GM12878 (cell line): ENCODE measurements around the gene NDUFB11. TPM values are rescaled to one million over a fixed set of nuclear protein-coding genes. Genes with fewer than 3 reads are reported as not detected.
A peak's percentile ranks its signal among the peaks of the same experiment; 100 is the strongest.

Experiments
- ATAC-seq: fragments of 200-7000 bp; cut with Tn5 transposase; 3 replicates; pipeline ENCODE4 v1.9.1; 2020; ENCODE audit warnings: mild to moderate bottlenecking, moderate library complexity
- BruUV-seq: library from RNA; stranded (reverse); fragments of 400-500 nt; replicated peaks from 2 replicates; lab custom pipeline; 2021; lab: Mats Ljungman, UMichigan
- CTCF ChIA-PET: fragments of 300-600 bp; sonication (Branson Sonifier 250); formaldehyde crosslinking; extraction: SDS; loops from one replicate; lab custom pipeline; 2021; ENCODE audit warnings: inconsistent platforms; lab: Yijun Ruan, JAX
- POLR2A ChIA-PET: fragments of 350-600 bp; formaldehyde crosslinking; extraction: SDS; loops from one replicate; lab custom pipeline; 2021; ENCODE audit warnings: inconsistent platforms; lab: Charles Lee
- RAD21 ChIA-PET: fragments of 300-600 bp; sonication (Branson Sonifier 250); formaldehyde crosslinking; loops from one replicate; lab custom pipeline; 2023; ENCODE audit warnings: antibody characterized with exemption; ENCODE audit not compliant: unreplicated experiment; lab: Charles Lee
- SMC1A ChIA-PET: fragments of 300-600 bp; sonication (Branson Sonifier 250); formaldehyde crosslinking; loops from one replicate; lab custom pipeline; 2023; ENCODE audit not compliant: unreplicated experiment, uncharacterized antibody; lab: Charles Lee
- DNase-seq: peaks from one replicate; pipeline ENCODE4 v3.0.0-alpha.2; 2011; ENCODE audit warnings: low read depth, low spot score
- FAIRE-seq: peaks from 3 replicates; lab custom pipeline; 2011; peaks lifted over from hg19 to GRCh38; lab: Jason Lieb, UNC
- H2AFZ ChIP-seq: 2 replicates; pipeline ENCODE4 v1.6.0; 2011; ENCODE audit warnings: low read depth, low read length, control low read depth; ENCODE audit not compliant: control insufficient read depth
- H3K27ac ChIP-seq: 2 replicates; pipeline ENCODE4 v1.5.1; 2011; ENCODE audit warnings: control low read depth; ENCODE audit not compliant: control insufficient read depth, insufficient read depth
- H3K27me3 ChIP-seq, 2 experiments: replicated peaks in 1 of 2; 2 replicates each; pipeline versions ENCODE4 v1.6.0 to v1.6.1; 2011; ENCODE audit warnings: low read length in 1 of 2; ENCODE audit not compliant: control insufficient read depth in 2 of 2, insufficient read depth in 2 of 2
- H3K36me3 ChIP-seq, 2 experiments: 2 replicates each; pipeline ENCODE4 v1.5.1; 2011; ENCODE audit warnings: low read length in 1 of 2; ENCODE audit not compliant: control insufficient read depth in 2 of 2, insufficient read depth in 2 of 2
- H3K4me1 ChIP-seq: 2 replicates; pipeline ENCODE4 v1.6.1; 2011; ENCODE audit warnings: mild to moderate bottlenecking, low read length, moderate library complexity, mixed read lengths; ENCODE audit not compliant: control insufficient read depth, insufficient read depth
- H3K4me2 ChIP-seq: 2 replicates; pipeline ENCODE4 v1.6.0; 2011; ENCODE audit warnings: control low read depth; ENCODE audit not compliant: control insufficient read depth, insufficient read depth
- H3K4me3 ChIP-seq: fragments of 200-600 bp; sonication (generic); 2 replicates; pipeline ENCODE4 v1.5.1; 2016
- H3K79me2 ChIP-seq: 2 replicates; pipeline ENCODE4 v1.6.0; 2011; ENCODE audit warnings: low read length; ENCODE audit not compliant: control insufficient read depth, insufficient read depth
- H3K9ac ChIP-seq: 2 replicates; pipeline ENCODE4 v1.8.0; 2011; ENCODE audit warnings: low read length, control low read depth, mixed read lengths; ENCODE audit not compliant: control insufficient read depth, insufficient read depth
- H3K9me3 ChIP-seq: replicated peaks from 3 replicates; pipeline ENCODE4 v1.5.1; 2011; ENCODE audit warnings: mild to moderate bottlenecking, low read length; ENCODE audit not compliant: control insufficient read depth, insufficient read depth
- H4K20me1 ChIP-seq: 2 replicates; pipeline ENCODE4 v1.6.0; 2011; ENCODE audit not compliant: control insufficient read depth, insufficient read depth
- CREB1 ChIP-seq: IDR thresholded peaks from 2 replicates; pipeline ENCODE4 v1.6.1; 2012; ENCODE audit warnings: low read depth, mild to moderate bottlenecking, inconsistent platforms
- IRF3 ChIP-seq: fragments of 450-650 bp; IDR thresholded peaks from 2 replicates; pipeline ENCODE4 v1.6.1; 2014; ENCODE audit warnings: mild to moderate bottlenecking
- NRF1 ChIP-seq: conservative IDR thresholded peaks from 2 replicates; pipeline ENCODE4 v1.6.1; 2011; ENCODE audit warnings: mild to moderate bottlenecking, low read depth, low read length, improper control_type of control experiment
- POLR2A ChIP-seq: IDR thresholded peaks from 2 replicates; pipeline ENCODE4 v1.6.1; 2011; ENCODE audit warnings: low read depth, mild to moderate bottlenecking, low read length
- RB1 ChIP-seq: fragments of 450-650 bp; formaldehyde crosslinking; IDR thresholded peaks from 2 replicates; pipeline ENCODE4 v1.6.1; 2017; ENCODE audit warnings: mild to moderate bottlenecking, borderline replicate concordance
- STAT1 ChIP-seq: fragments of 450-650 bp; conservative IDR thresholded peaks from 2 replicates; pipeline ENCODE4 v1.6.1; 2014; ENCODE audit warnings: antibody characterized with exemption, mild to moderate bottlenecking
- TCF12 ChIP-seq: IDR thresholded peaks from 2 replicates; pipeline ENCODE4 v1.6.1; 2011; ENCODE audit warnings: low read depth, mild to moderate bottlenecking, low read length
- TCF3 ChIP-seq: IDR thresholded peaks from 2 replicates; pipeline ENCODE4 v1.6.1; 2012; ENCODE audit warnings: low read depth, mild to moderate bottlenecking, low read length, borderline replicate concordance; ENCODE audit not compliant: insufficient read depth
- ZBTB40 ChIP-seq: fragments of 450-650 bp; IDR thresholded peaks from 2 replicates; pipeline ENCODE4 v1.6.1; 2016; ENCODE audit warnings: mild to moderate bottlenecking, moderate library complexity, borderline replicate concordance
- WGBS: methylation state at CpG from one replicate; pipeline ENCODE4 v1.1.6; 2016; ENCODE audit warnings: low lambda C conversion rate; ENCODE audit not compliant: insufficient replicate concordance, insufficient coverage; ENCODE audit errors: missing lambda C conversion rate; 5-methylcytosine and 5-hydroxymethylcytosine counted together
- in situ Hi-C: fragments of 300-500 bp; cut with MboI; formaldehyde crosslinking; loops from 9 replicates; pipeline ENCODE4 v1.14.3; 2018; ENCODE audit warnings: mixed read lengths
- intact Hi-C: fragments of 100-400 bp; cut with micrococcal nuclease; formaldehyde crosslinking; loops from one replicate; pipeline ENCODE4 v1.14.2; 2022; ENCODE audit not compliant: unreplicated experiment
- polyA plus RNA-seq, 11 experiments: library from polyadenylated mRNA; depleted of rRNA in 4 of 11; unstranded in 6 of 11; stranded (reverse) in 5 of 11; fragments of >200 nt; fragmentation: Nextera tagmentation in 4 of 11; fragmentation: Illumina TruSeq in 1 of 11; extraction: Ambion mirVana in 4 of 11; extraction: Trizol in 1 of 11; gene quantifications; 1 replicate in 1 of 11; 2 replicates in 10 of 11; pipeline versions ENCODE4 v1.2.1 to v1.2.3, GENCODE V29; 2011 to 2016; ENCODE audit warnings: inconsistent platforms in 2 of 11, missing spikeins in 2 of 11, low read depth in 1 of 11
- total RNA-seq, 4 experiments: library from RNA; depleted of rRNA in 3 of 4; stranded (reverse); fragments of >200 nt in 3 of 4; fragmentation: Illumina TruSeq in 1 of 4; extraction: Trizol in 1 of 4; gene quantifications; 2 replicates each; pipeline versions ENCODE4 v1.2.1 to v1.2.3, GENCODE V29; 2013 to 2021
- TF ChIP-seq, protein P1 (sequence below): fragments of 450-650 bp; IDR thresholded peaks from 2 replicates; pipeline ENCODE4 v1.6.1; 2017; ENCODE audit warnings: borderline replicate concordance
- TF ChIP-seq, protein P2 (sequence below): IDR thresholded peaks from 2 replicates; pipeline ENCODE4 v1.6.1; 2011; ENCODE audit warnings: low read depth, mild to moderate bottlenecking, low read length, moderate library complexity, borderline replicate concordance; ENCODE audit errors: extremely low read depth

Gene NDUFB11
- total and polyA plus RNA-seq, 10 of the 15 experiments (the other 5 are each of a cell fraction or from before 2014, with no cell fraction given), result 16.1 to 202 (median 83.3) TPM

DNA sequence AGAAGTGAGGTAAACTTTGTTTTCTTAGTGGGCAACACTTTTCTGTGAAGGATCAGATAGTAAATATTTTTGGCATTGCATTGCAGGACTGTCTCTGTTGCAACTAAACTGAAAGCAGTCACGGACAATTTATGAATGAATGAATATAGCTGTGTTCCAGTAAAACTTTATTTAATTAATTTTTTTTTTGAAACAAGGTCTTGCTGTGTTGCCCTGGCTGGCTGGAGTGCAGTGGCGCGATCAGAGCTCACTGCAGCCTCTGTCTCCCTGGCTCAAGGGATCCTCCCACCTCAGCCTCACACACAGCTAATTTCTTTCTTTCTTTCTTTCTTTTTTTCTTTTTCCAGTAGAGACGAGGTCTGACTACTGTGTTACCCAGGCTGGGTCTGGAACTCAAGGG lies 16.3 kb upstream of the NDUFB11 start:
- in situ Hi-C loops, result no loop called here
- H3K4me2 ChIP-seq, result no peak overlapping the region
- H4K20me1 ChIP-seq, result no peaks in the 10 kb centered on the region
- no peak overlapping the region for H3K4me3 ChIP-seq
- RAD21 ChIA-PET, result no interaction called here
- DNase-seq, result no peak
- H2AFZ ChIP-seq, result no peak overlapping the region
- SMC1A ChIA-PET, result no interaction called here
- H3K27me3 ChIP-seq, result no peaks in the 10 kb centered on the region
- WGBS, result 62% methylated on average over 4 of the region's 4 CpGs
- H3K9me3 ChIP-seq, result peaks cover 2% of the 10 kb centered on the region; the same call in 1 of the 3 replicates
- no TSS peak for BruUV-seq
- CTCF ChIA-PET, result no interaction called here
- intact Hi-C loops, result no loop called here
- no peak overlapping the region for H3K9ac ChIP-seq
- TF ChIP-seq STAT1 (no peak), ZBTB40 (no peak), RB1 (no peak), CREB1 (no peak), TCF3 (no peak), POLR2A (no peak), TCF12 (no peak), IRF3 (no peak), NRF1 (no peak)
- TF ChIP-seq, protein P1, sequence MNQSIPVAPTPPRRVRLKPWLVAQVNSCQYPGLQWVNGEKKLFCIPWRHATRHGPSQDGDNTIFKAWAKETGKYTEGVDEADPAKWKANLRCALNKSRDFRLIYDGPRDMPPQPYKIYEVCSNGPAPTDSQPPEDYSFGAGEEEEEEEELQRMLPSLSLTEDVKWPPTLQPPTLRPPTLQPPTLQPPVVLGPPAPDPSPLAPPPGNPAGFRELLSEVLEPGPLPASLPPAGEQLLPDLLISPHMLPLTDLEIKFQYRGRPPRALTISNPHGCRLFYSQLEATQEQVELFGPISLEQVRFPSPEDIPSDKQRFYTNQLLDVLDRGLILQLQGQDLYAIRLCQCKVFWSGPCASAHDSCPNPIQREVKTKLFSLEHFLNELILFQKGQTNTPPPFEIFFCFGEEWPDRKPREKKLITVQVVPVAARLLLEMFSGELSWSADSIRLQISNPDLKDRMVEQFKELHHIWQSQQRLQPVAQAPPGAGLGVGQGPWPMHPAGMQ, result no peak
- TF ChIP-seq, protein P2, sequence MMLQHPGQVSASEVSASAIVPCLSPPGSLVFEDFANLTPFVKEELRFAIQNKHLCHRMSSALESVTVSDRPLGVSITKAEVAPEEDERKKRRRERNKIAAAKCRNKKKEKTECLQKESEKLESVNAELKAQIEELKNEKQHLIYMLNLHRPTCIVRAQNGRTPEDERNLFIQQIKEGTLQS, result no peak
- H3K79me2 ChIP-seq, result peaks cover 9% of the 10 kb centered on the region
- ATAC-seq, result no peak
- no peaks in the 10 kb centered on the region for H3K4me1 ChIP-seq
- no peak overlapping the region for H3K27ac ChIP-seq
- peaks cover 0 to 3% of the 10 kb centered on the region in 2 experiments; a peak in 2 of 4 replicates for H3K36me3 ChIP-seq
- FAIRE-seq, result peak; percentile 23
- POLR2A ChIA-PET, result interaction anchor here (0.6 kb wide), 1 partner anchor 295 kb away, joined by 3 read pairs; no protein-coding TSS in a partner anchor
